ENCODE data around the gene IL10RB. TPM values are rescaled to one million over a fixed set of nuclear protein-coding genes. Genes with fewer than 3 reads are reported as not detected.

IL10RB gene
- polyA plus RNA-seq, 4 donors = 30.9 to 90.6 (median 44.0) TPM

- no peak for DNase-seq
- H3K27me3 ChIP-seq (ENCODE audit: control insufficient read depth in 3 of 3, insufficient read depth in 3 of 3, low read length in 3 of 3) = no peaks in the 10 kb centered on the region
- 82 to 91% (median 85%) methylated on average over 6 of the region's 6 CpGs for WGBS, 3 donors
- no peak overlapping the region for H3K4me3 ChIP-seq (ENCODE audit: low read depth in 1 of 3, low read length in 3 of 3)
- H3K9me3 ChIP-seq (ENCODE audit: control insufficient read depth in 2 of 2, insufficient read depth in 1 of 2, low read depth in 1 of 2, low read length in 1 of 2) = peaks cover 0 to 2% of the 10 kb centered on the region in 2 donors
- H3K27ac ChIP-seq (ENCODE audit: low read depth in 1 of 3, low read length in 2 of 3) = no peak overlapping the region
- FAIRE-seq = no peak
- peaks cover 3 to 34% (median 19%) of the 10 kb centered on the region in 3 donors for H3K36me3 ChIP-seq (ENCODE audit: control insufficient read depth in 3 of 3, insufficient read depth in 2 of 3, low read depth in 1 of 3, low read length in 3 of 3)
- peaks cover 0 to 13% (median 7%) of the 10 kb centered on the region in 3 donors for H3K4me1 ChIP-seq (ENCODE audit: control insufficient read depth in 3 of 3, insufficient read depth in 2 of 3, low read depth in 1 of 3, low read length in 2 of 3)
Observed at GRCh38 chr21:33273044-33273443, 6.9 kb downstream of the IL10RB start.

GRCh38 chr21:33278721-33279120, 12.6 kb downstream of the IL10RB start:
- Histone ChIP-seq H3K4me1 (ENCODE audit: control insufficient read depth in 3 of 3, insufficient read depth in 2 of 3, low read depth in 1 of 3, low read length in 2 of 3) (no peaks in the 10 kb centered on the region), H3K27me3 (ENCODE audit: control insufficient read depth in 3 of 3, insufficient read depth in 3 of 3, low read length in 3 of 3) (no peaks in the 10 kb centered on the region), H3K9me3 (ENCODE audit: control insufficient read depth in 2 of 2, insufficient read depth in 1 of 2, low read depth in 1 of 2, low read length in 1 of 2) (peaks cover 0 to 7% of the 10 kb centered on the region in 2 donors), H3K36me3 (ENCODE audit: control insufficient read depth in 3 of 3, insufficient read depth in 2 of 3, low read depth in 1 of 3, low read length in 3 of 3) (peaks cover 10 to 41% (median 35%) of the 10 kb centered on the region in 3 donors), H3K4me3 (ENCODE audit: low read depth in 1 of 3, low read length in 3 of 3) (no peak overlapping the region), H3K27ac (ENCODE audit: low read depth in 1 of 3, low read length in 2 of 3) (no peak overlapping the region)
- DNase-seq (no peak), FAIRE-seq (no peak)
- 90 to 97% (median 91%) methylated on average over 2 of the region's 2 CpGs for WGBS, 3 donors

GRCh38 chr21:33279330-33279820, 13.2 kb downstream of the IL10RB start:
- FAIRE-seq = no peak

GRCh38 chr21:33281096-33281652, 15.0 kb downstream of the IL10RB start:
- DNase-seq (no peak), FAIRE-seq (no peak)
- Histone ChIP-seq H3K27ac (ENCODE audit: low read depth in 1 of 3, low read length in 2 of 3) (no peak overlapping the region), H3K4me3 (ENCODE audit: low read depth in 1 of 3, low read length in 3 of 3) (no peak overlapping the region), H3K27me3 (ENCODE audit: control insufficient read depth in 3 of 3, insufficient read depth in 3 of 3, low read length in 3 of 3) (no peaks in the 10 kb centered on the region), H3K4me1 (ENCODE audit: control insufficient read depth in 3 of 3, insufficient read depth in 2 of 3, low read depth in 1 of 3, low read length in 2 of 3) (peaks cover 0 to 1% (median 0%) of the 10 kb centered on the region in 3 donors), H3K36me3 (ENCODE audit: control insufficient read depth in 3 of 3, insufficient read depth in 2 of 3, low read depth in 1 of 3, low read length in 3 of 3) (peaks cover 10 to 55% (median 36%) of the 10 kb centered on the region in 3 donors), H3K9me3 (ENCODE audit: control insufficient read depth in 2 of 2, insufficient read depth in 1 of 2, low read depth in 1 of 2, low read length in 1 of 2) (peaks cover 0 to 5% of the 10 kb centered on the region in 2 donors)
- WGBS, 3 donors = 85 to 94% (median 89%) methylated on average over 6 of the region's 6 CpGs

More at GRCh38 chr21:33279330-33279820, 13.2 kb downstream of the IL10RB start:
- Histone ChIP-seq H3K27me3 (ENCODE audit: control insufficient read depth in 3 of 3, insufficient read depth in 3 of 3, low read length in 3 of 3) (no peaks in the 10 kb centered on the region), H3K4me1 (ENCODE audit: control insufficient read depth in 3 of 3, insufficient read depth in 2 of 3, low read depth in 1 of 3, low read length in 2 of 3) (no peaks in the 10 kb centered on the region), H3K36me3 (ENCODE audit: control insufficient read depth in 3 of 3, insufficient read depth in 2 of 3, low read depth in 1 of 3, low read length in 3 of 3) (peaks cover 8 to 42% (median 34%) of the 10 kb centered on the region in 3 donors), H3K9me3 (ENCODE audit: control insufficient read depth in 2 of 2, insufficient read depth in 1 of 2, low read depth in 1 of 2, low read length in 1 of 2) (peaks cover 0 to 7% of the 10 kb centered on the region in 2 donors), H3K27ac (ENCODE audit: low read depth in 1 of 3, low read length in 2 of 3) (no peak overlapping the region), H3K4me3 (ENCODE audit: low read depth in 1 of 3, low read length in 3 of 3) (no peak overlapping the region)
- DNase-seq = no peak
- WGBS, 3 donors = 80 to 99% (median 98%) methylated on average over 3 of the region's 3 CpGs

GRCh38 chr21:33283203-33283602, 17.0 kb downstream of the IL10RB start:
- H3K4me1 ChIP-seq (ENCODE audit: control insufficient read depth in 3 of 3, insufficient read depth in 2 of 3, low read depth in 1 of 3, low read length in 2 of 3) = peaks cover 0 to 3% (median 0%) of the 10 kb centered on the region in 3 donors
- no peak overlapping the region for H3K4me3 ChIP-seq (ENCODE audit: low read depth in 1 of 3, low read length in 3 of 3)
- FAIRE-seq = no peak
- peaks cover 8 to 63% (median 33%) of the 10 kb centered on the region in 3 donors for H3K36me3 ChIP-seq (ENCODE audit: control insufficient read depth in 3 of 3, insufficient read depth in 2 of 3, low read depth in 1 of 3, low read length in 3 of 3)
- no peak for DNase-seq
- peaks cover 0 to 5% of the 10 kb centered on the region in 2 donors for H3K9me3 ChIP-seq (ENCODE audit: control insufficient read depth in 2 of 2, insufficient read depth in 1 of 2, low read depth in 1 of 2, low read length in 1 of 2)
- 91 to 96% (median 95%) methylated on average over 5 of the region's 5 CpGs for WGBS, 3 donors
- no peak overlapping the region for H3K27ac ChIP-seq (ENCODE audit: low read depth in 1 of 3, low read length in 2 of 3)
- H3K27me3 ChIP-seq (ENCODE audit: control insufficient read depth in 3 of 3, insufficient read depth in 3 of 3, low read length in 3 of 3) = no peaks in the 10 kb centered on the region

GRCh38 chr21:33286076-33286475, 19.9 kb downstream of the IL10RB start:
- FAIRE-seq (no peak), DNase-seq (no peak)
- Histone ChIP-seq H3K27me3 (ENCODE audit: control insufficient read depth in 3 of 3, insufficient read depth in 3 of 3, low read length in 3 of 3) (no peaks in the 10 kb centered on the region), H3K36me3 (ENCODE audit: control insufficient read depth in 3 of 3, insufficient read depth in 2 of 3, low read depth in 1 of 3, low read length in 3 of 3) (peaks cover 3 to 81% (median 26%) of the 10 kb centered on the region in 3 donors), H3K27ac (ENCODE audit: low read depth in 1 of 3, low read length in 2 of 3) (peak overlapping the region in 1 of 3 donors; percentile 82), H3K4me1 (ENCODE audit: control insufficient read depth in 3 of 3, insufficient read depth in 2 of 3, low read depth in 1 of 3, low read length in 2 of 3) (peaks cover 0 to 3% (median 0%) of the 10 kb centered on the region in 3 donors), H3K4me3 (ENCODE audit: low read depth in 1 of 3, low read length in 3 of 3) (no peak overlapping the region), H3K9me3 (ENCODE audit: control insufficient read depth in 2 of 2, insufficient read depth in 1 of 2, low read depth in 1 of 2, low read length in 1 of 2) (no peaks in the 10 kb centered on the region)
- WGBS, 3 donors = 50 to 70% (median 66%) methylated on average over 11 of the region's 11 CpGs

GRCh38 chr21:33286600-33287456, 20.7 kb downstream of the IL10RB start:
- 42 to 53% (median 47%) methylated on average over 15 of the region's 15 CpGs for WGBS, 3 donors
- FAIRE-seq (no peak), DNase-seq (peak; percentile 19 to 64)
- Histone ChIP-seq H3K27ac (ENCODE audit: low read depth in 1 of 3, low read length in 2 of 3) (peak overlapping the region in 1 of 3 donors; percentile 82), H3K4me1 (ENCODE audit: control insufficient read depth in 3 of 3, insufficient read depth in 2 of 3, low read depth in 1 of 3, low read length in 2 of 3) (peaks cover 0 to 3% (median 0%) of the 10 kb centered on the region in 3 donors), H3K9me3 (ENCODE audit: control insufficient read depth in 2 of 2, insufficient read depth in 1 of 2, low read depth in 1 of 2, low read length in 1 of 2) (no peaks in the 10 kb centered on the region), H3K36me3 (ENCODE audit: control insufficient read depth in 3 of 3, insufficient read depth in 2 of 3, low read depth in 1 of 3, low read length in 3 of 3) (peaks cover 2 to 81% (median 22%) of the 10 kb centered on the region in 3 donors), H3K27me3 (ENCODE audit: control insufficient read depth in 3 of 3, insufficient read depth in 3 of 3, low read length in 3 of 3) (no peaks in the 10 kb centered on the region), H3K4me3 (ENCODE audit: low read depth in 1 of 3, low read length in 3 of 3) (no peak overlapping the region)

- Histone ChIP-seq H3K9me3 (ENCODE audit: control insufficient read depth in 2 of 2, insufficient read depth in 1 of 2, low read depth in 1 of 2, low read length in 1 of 2) (no peaks in the 10 kb centered on the region), H3K27ac (ENCODE audit: low read depth in 1 of 3, low read length in 2 of 3) (no peak overlapping the region), H3K36me3 (ENCODE audit: control insufficient read depth in 3 of 3, insufficient read depth in 2 of 3, low read depth in 1 of 3, low read length in 3 of 3) (peaks cover 5 to 84% (median 21%) of the 10 kb centered on the region in 3 donors), H3K27me3 (ENCODE audit: control insufficient read depth in 3 of 3, insufficient read depth in 3 of 3, low read length in 3 of 3) (no peaks in the 10 kb centered on the region), H3K4me1 (ENCODE audit: control insufficient read depth in 3 of 3, insufficient read depth in 2 of 3, low read depth in 1 of 3, low read length in 2 of 3) (peaks cover 0 to 3% (median 0%) of the 10 kb centered on the region in 3 donors), H3K4me3 (ENCODE audit: low read depth in 1 of 3, low read length in 3 of 3) (no peak overlapping the region)
- no peak for FAIRE-seq
- 83 to 89% (median 88%) methylated on average over 11 of the region's 11 CpGs for WGBS, 3 donors
- no peak for DNase-seq
Observed at GRCh38 chr21:33289199-33289819, 23.1 kb downstream of the IL10RB start.

Measured in small intestine (tissue), 7 donors.